Effector CD8-positive, alpha-beta T cell (primary cell): ENCODE data around the gene VSIR.

Experiments
- DNase-seq: peaks from one replicate; lab custom pipeline; 2025; lab: John Stamatoyannopoulos, UW

VSIR gene

GRCh38 chr10:71747039-71747531, 26.2 kb downstream of the VSIR start:
- no peak for DNase-seq

GRCh38 chr10:71746344-71747037, 26.8 kb downstream of the VSIR start:
- DNase-seq = no peak

GRCh38 chr10:71745664-71746250, 27.6 kb downstream of the VSIR start:
- DNase-seq = no peak

GRCh38 chr10:71744897-71745663, 28.2 kb downstream of the VSIR start:
- DNase-seq = no peak

- DNase-seq = no peak
These were observed 29.5 kb downstream of the VSIR start for GRCh38 chr10:71743866-71744265.

- no peak for DNase-seq
These were observed 30.1 kb downstream of the VSIR start for GRCh38 chr10:71743089-71743838.

GRCh38 chr10:71742301-71743088, 30.8 kb downstream of the VSIR start:
- DNase-seq = no peak

- DNase-seq = no peak
These were observed 31.6 kb downstream of the VSIR start for GRCh38 chr10:71741671-71742070.

GRCh38 chr10:71741029-71741428, 32.3 kb downstream of the VSIR start:
- no peak for DNase-seq

GRCh38 chr10:71740069-71740653, 33.2 kb downstream of the VSIR start:
- no peak for DNase-seq

- DNase-seq = no peak
These were observed 33.9 kb downstream of the VSIR start for GRCh38 chr10:71739358-71739900.

GRCh38 chr10:71737834-71738197, 35.5 kb downstream of the VSIR start:
- no peak for DNase-seq

- DNase-seq = no peak
These were observed 36.1 kb downstream of the VSIR start for GRCh38 chr10:71737001-71737833.

GRCh38 chr10:71736570-71736952, 36.8 kb downstream of the VSIR start:
- no peak for DNase-seq

- DNase-seq = peak; percentile 16
These were observed 37.4 kb downstream of the VSIR start for GRCh38 chr10:71735709-71736569.

- DNase-seq = no peak
These were observed 38.5 kb downstream of the VSIR start for GRCh38 chr10:71734797-71735196.

GRCh38 chr10:71731791-71732190, 41.5 kb downstream of the VSIR start:
- no peak for DNase-seq

GRCh38 chr10:71729161-71729636, 44.1 kb downstream of the VSIR start:
- no peak for DNase-seq
